Prostate gland (tissue), 2 donors: Measurements from ENCODE around the gene FXR2. TPM values are rescaled to one million over a fixed set of nuclear protein-coding genes. Genes with fewer than 3 reads are reported as not detected.

Experiments
- DNase-seq: peaks from one replicate; pipeline ENCODE4 v3.0.0-alpha.2; 2019; ENCODE audit warnings: low spot score
- H3K27ac ChIP-seq, 2 donors: fragments of 200-600 bp; sonication (generic); 2 replicates each; pipeline ENCODE4 v1.5.1; 2017 to 2019
- H3K27me3 ChIP-seq: fragments of 200-600 bp; sonication (generic); replicated peaks from 2 replicates; pipeline ENCODE4 v1.5.1; 2019; ENCODE audit not compliant: insufficient read depth
- H3K36me3 ChIP-seq, 2 donors: fragments of 200-600 bp; sonication (generic); 1 replicate in 1 of 2; 2 replicates in 1 of 2; pipeline versions ENCODE4 v1.5.1 to v1.8.1; 2017 to 2019
- H3K4me1 ChIP-seq: fragments of 200-600 bp; sonication (generic); replicated peaks from 2 replicates; pipeline ENCODE4 v1.5.1; 2019
- H3K4me3 ChIP-seq, 2 donors: fragments of 200-600 bp; sonication (generic); 2 replicates each; pipeline ENCODE4 v1.5.1; 2017 to 2019
- H3K9me3 ChIP-seq: fragments of 200-600 bp; sonication (generic); 2 replicates; pipeline ENCODE4 v1.5.1; 2017
- CTCF ChIP-seq, 4 experiments: fragments of 200-600 bp in 2 of 4; fragments of 450-650 bp in 2 of 4; sonication (generic) in 2 of 4; IDR thresholded peaks; 1 replicate in 3 of 4; 2 replicates in 1 of 4; pipeline ENCODE4 v1.5.1; 2016 to 2019; ENCODE audit warnings: antibody characterized with exemption in 4 of 4, mild to moderate bottlenecking in 2 of 4, moderate library complexity in 2 of 4
- POLR2A ChIP-seq: fragments of 450-650 bp; IDR thresholded peaks from one replicate; pipeline ENCODE4 v1.6.1; 2016; ENCODE audit warnings: antibody characterized with exemption, mild to moderate bottlenecking
- POLR2AphosphoS5 ChIP-seq: sonication (generic); formaldehyde crosslinking; IDR thresholded peaks from one replicate; pipeline ENCODE4 v1.6.1; 2017; ENCODE audit warnings: antibody characterized with exemption
- WGBS: methylation state at CpG from one replicate; pipeline ENCODE4 v1.1.5; 2018; 5-methylcytosine and 5-hydroxymethylcytosine counted together
- intact Hi-C: fragments of 100-400 bp; cut with DNase I; formaldehyde crosslinking; loops from one replicate; pipeline ENCODE4 v1.14.2; 2022
- total RNA-seq, 2 donors: library from RNA; depleted of rRNA; stranded (reverse); fragments of >200 nt; gene quantifications; one replicate each; pipeline ENCODE4 v1.1.0, GENCODE V29; 2016

The FXR2 gene
- total RNA-seq, 2 donors from 2014 or later, result 27.1 to 51.4 TPM

GRCh38 chr17:7615265-7615747 lies 609 bp upstream of the FXR2 start:
- intact Hi-C loops, result no loop called here
- WGBS, result 5% methylated on average over 28 of the region's 28 CpGs
- no peaks in the 10 kb centered on the region for H3K36me3 ChIP-seq
- H3K27ac ChIP-seq, result peak overlapping the region; percentile 86 to 97
- no peaks in the 10 kb centered on the region for H3K4me1 ChIP-seq
- no peak for DNase-seq
- H3K27me3 ChIP-seq, result no peaks in the 10 kb centered on the region
- TF ChIP-seq POLR2A, result no peak
- no peak for TF ChIP-seq CTCF (IDR thresholded peaks at IDR 0.05)
- TF ChIP-seq POLR2AphosphoS5, result no peak
- H3K9me3 ChIP-seq, result no peaks in the 10 kb centered on the region
- H3K4me3 ChIP-seq, result peak overlapping the region; percentile 15 to 37

GRCh38 chr17:7613769-7614424 lies 800 bp downstream of the FXR2 start:
- TF ChIP-seq POLR2A (no peak), POLR2AphosphoS5 (no peak), CTCF (IDR thresholded peaks at IDR 0.05) (no peak)
- Histone ChIP-seq H3K4me1 (no peaks in the 10 kb centered on the region), H3K4me3 (peak overlapping the region; percentile 77 to 95), H3K9me3 (no peaks in the 10 kb centered on the region), H3K27ac (peak overlapping the region; percentile 83 to 97), H3K36me3 (no peaks in the 10 kb centered on the region), H3K27me3 (no peaks in the 10 kb centered on the region)
- DNase-seq, result no peak
- WGBS, result 4% methylated on average over 20 of the region's 20 CpGs
- intact Hi-C loops, result no loop called here

DNA sequence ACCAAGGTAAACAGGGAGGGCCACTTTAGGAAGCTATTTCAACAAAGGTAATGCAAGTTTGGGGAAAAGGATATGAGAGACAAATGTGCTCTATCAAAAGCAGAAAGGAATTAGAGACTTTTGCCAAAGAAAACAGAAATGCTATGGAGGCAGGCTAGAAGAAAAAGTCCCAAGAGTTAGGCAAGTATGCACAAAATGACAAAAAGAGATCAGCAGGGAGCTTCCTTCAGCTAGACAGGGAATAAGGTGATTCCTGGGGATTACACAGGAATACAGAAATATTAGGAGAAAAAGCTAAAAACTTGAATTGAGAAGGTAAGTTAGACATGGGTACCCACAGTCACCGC lies 2.4 kb downstream of the FXR2 start:
- H3K27me3 ChIP-seq, result no peaks in the 10 kb centered on the region
- TF ChIP-seq CTCF (IDR thresholded peaks at IDR 0.05) (no peak), POLR2AphosphoS5 (no peak), POLR2A (no peak)
- 83% methylated on average over 1 of the region's 1 CpG for WGBS
- H3K4me1 ChIP-seq, result no peaks in the 10 kb centered on the region
- no peak for DNase-seq
- no peak overlapping the region for H3K27ac ChIP-seq
- intact Hi-C loops, result no loop called here
- no peaks in the 10 kb centered on the region for H3K9me3 ChIP-seq
- no peaks in the 10 kb centered on the region for H3K36me3 ChIP-seq
- no peak overlapping the region for H3K4me3 ChIP-seq

DNA sequence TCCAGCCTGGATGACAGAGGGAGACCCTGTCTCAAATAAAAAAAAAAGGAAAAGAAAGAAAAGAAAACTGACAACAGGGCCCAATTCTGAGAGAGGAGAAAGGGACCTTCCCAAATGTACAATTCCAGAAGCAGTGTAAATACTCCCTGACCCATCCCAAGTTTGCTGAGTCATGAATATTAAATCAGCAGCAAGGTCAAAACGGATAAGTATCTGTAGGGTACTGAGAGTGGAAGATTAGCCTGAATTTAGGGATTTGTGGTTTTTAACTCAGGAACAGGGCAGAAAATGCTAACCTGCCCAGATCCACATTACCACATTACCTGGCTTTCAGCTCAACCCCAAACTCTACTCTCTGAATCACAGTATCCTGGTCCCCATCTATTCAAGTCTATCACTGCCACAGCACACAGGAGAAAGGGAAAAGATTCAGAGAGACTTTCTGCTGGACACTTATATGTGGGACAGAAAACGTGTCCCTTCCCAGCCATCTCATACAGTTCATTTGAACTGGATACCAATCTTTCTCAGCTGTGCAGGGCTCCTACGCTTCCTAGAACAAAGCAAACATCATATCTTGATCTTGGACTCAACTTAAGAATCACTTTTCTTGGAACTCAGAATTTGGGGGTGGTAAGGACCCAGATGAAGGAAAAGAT lies 2.9 kb downstream of the FXR2 start:
- H3K4me3 ChIP-seq, result no peak overlapping the region
- intact Hi-C loops, result no loop called here
- peak overlapping the region in 1 of 2 donors; percentile 41 for H3K27ac ChIP-seq
- no peaks in the 10 kb centered on the region for H3K27me3 ChIP-seq
- no peaks in the 10 kb centered on the region for H3K36me3 ChIP-seq
- H3K9me3 ChIP-seq, result no peaks in the 10 kb centered on the region
- TF ChIP-seq POLR2A (no peak), CTCF (IDR thresholded peaks at IDR 0.05) (no peak), POLR2AphosphoS5 (no peak)
- WGBS, result 29% methylated on average over 3 of the region's 3 CpGs
- H3K4me1 ChIP-seq, result no peaks in the 10 kb centered on the region
- DNase-seq, result no peak

GRCh38 chr17:7610641-7611040 lies 4.1 kb downstream of the FXR2 start:
- no peak for DNase-seq
- TF ChIP-seq POLR2A, result no peak
- no peak for TF ChIP-seq CTCF (IDR thresholded peaks at IDR 0.05)
- TF ChIP-seq POLR2AphosphoS5, result no peak

More at GRCh38 chr17:7610641-7611040, 4.1 kb downstream of the FXR2 start:
- no peaks in the 10 kb centered on the region for H3K4me1 ChIP-seq
- H3K27ac ChIP-seq, result no peak overlapping the region
- intact Hi-C loops, result no loop called here
- no peak overlapping the region for H3K4me3 ChIP-seq
- H3K9me3 ChIP-seq, result no peaks in the 10 kb centered on the region
- 92% methylated on average over 2 of the region's 2 CpGs for WGBS
- no peaks in the 10 kb centered on the region for H3K36me3 ChIP-seq
- H3K27me3 ChIP-seq, result no peaks in the 10 kb centered on the region
